HG03571 (cell line): ENCODE measurements around the gene FIGNL2.

Experiments
- ATAC-seq: cut with Tn5 transposase; IDR thresholded peaks from one replicate; pipeline ENCODE4 v1.9.1; 2021; ENCODE audit not compliant: unreplicated experiment

Gene FIGNL2

GRCh38 chr12:51874000-51874399, 25.5 kb upstream of the FIGNL2 start:
- ATAC-seq = no peak

- no peak for ATAC-seq
Measured at GRCh38 chr12:51873251-51873994, 24.9 kb upstream of the FIGNL2 start.

- no peak for ATAC-seq
Measured at GRCh38 chr12:51872689-51872981, 24.1 kb upstream of the FIGNL2 start.

- ATAC-seq = no peak
Measured at GRCh38 chr12:51871918-51872688, 23.6 kb upstream of the FIGNL2 start.

GRCh38 chr12:51871126-51871525, 22.6 kb upstream of the FIGNL2 start:
- no peak for ATAC-seq

- no peak for ATAC-seq
Measured at GRCh38 chr12:51870504-51870903, 22.0 kb upstream of the FIGNL2 start.

- no peak for ATAC-seq
Measured at GRCh38 chr12:51869931-51870330, 21.4 kb upstream of the FIGNL2 start.

- no peak for ATAC-seq
Measured at GRCh38 chr12:51869496-51869865, 21.0 kb upstream of the FIGNL2 start.

- no peak for ATAC-seq
Measured at GRCh38 chr12:51868821-51869495, 20.4 kb upstream of the FIGNL2 start.

GRCh38 chr12:51867796-51868428, 19.4 kb upstream of the FIGNL2 start:
- no peak for ATAC-seq

GRCh38 chr12:51867371-51867770, 18.9 kb upstream of the FIGNL2 start:
- no peak for ATAC-seq

GRCh38 chr12:51866762-51867161, 18.2 kb upstream of the FIGNL2 start:
- no peak for ATAC-seq

GRCh38 chr12:51866324-51866723, 17.8 kb upstream of the FIGNL2 start:
- no peak for ATAC-seq

GRCh38 chr12:51865757-51866270, 17.3 kb upstream of the FIGNL2 start:
- no peak for ATAC-seq

- no peak for ATAC-seq
Measured at GRCh38 chr12:51864833-51865670, 16.5 kb upstream of the FIGNL2 start.

- no peak for ATAC-seq
Measured at GRCh38 chr12:51863933-51864832, 15.7 kb upstream of the FIGNL2 start.

GRCh38 chr12:51863363-51863932, 14.9 kb upstream of the FIGNL2 start:
- no peak for ATAC-seq

- no peak for ATAC-seq
Measured at GRCh38 chr12:51862947-51863346, 14.4 kb upstream of the FIGNL2 start.

- no peak for ATAC-seq
Measured at GRCh38 chr12:51860986-51861385, 12.5 kb upstream of the FIGNL2 start.
